ENCODE data around the gene NOC2L. TPM values are rescaled to one million over a fixed set of nuclear protein-coding genes. Genes with fewer than 3 reads are reported as not detected.
"Not testable (repeated sequence)": the region's sequence is repeated elsewhere in the genome, so short reads cannot be mapped to it uniquely, and the experiment has no call there.

NOC2L gene
- total RNA-seq, 1 donor from 2014 or later: 95.6 TPM

DNA sequence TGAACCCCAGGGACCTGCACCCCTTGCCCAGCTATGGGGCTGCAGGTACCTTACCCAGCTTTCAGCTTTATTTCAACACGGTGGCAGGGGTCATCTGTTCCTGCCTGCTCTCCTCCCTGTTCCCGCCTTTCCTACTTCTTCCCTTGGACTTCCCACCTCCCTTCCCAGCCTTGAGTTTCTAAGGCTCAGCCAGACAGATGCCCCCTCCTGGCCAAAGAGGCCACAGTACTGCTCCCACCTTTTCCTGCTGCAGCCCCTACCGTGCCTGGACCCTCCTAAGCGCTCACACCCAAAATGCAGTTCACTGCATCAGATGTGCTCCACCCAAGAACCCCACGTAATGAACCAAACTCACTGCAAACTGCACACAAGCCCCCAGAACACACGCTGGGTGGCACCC lies 7.7 kb downstream of the NOC2L start:
- no peak for DNase-seq (ENCODE audit: low read depth)
- TF ChIP-seq, protein P1, sequence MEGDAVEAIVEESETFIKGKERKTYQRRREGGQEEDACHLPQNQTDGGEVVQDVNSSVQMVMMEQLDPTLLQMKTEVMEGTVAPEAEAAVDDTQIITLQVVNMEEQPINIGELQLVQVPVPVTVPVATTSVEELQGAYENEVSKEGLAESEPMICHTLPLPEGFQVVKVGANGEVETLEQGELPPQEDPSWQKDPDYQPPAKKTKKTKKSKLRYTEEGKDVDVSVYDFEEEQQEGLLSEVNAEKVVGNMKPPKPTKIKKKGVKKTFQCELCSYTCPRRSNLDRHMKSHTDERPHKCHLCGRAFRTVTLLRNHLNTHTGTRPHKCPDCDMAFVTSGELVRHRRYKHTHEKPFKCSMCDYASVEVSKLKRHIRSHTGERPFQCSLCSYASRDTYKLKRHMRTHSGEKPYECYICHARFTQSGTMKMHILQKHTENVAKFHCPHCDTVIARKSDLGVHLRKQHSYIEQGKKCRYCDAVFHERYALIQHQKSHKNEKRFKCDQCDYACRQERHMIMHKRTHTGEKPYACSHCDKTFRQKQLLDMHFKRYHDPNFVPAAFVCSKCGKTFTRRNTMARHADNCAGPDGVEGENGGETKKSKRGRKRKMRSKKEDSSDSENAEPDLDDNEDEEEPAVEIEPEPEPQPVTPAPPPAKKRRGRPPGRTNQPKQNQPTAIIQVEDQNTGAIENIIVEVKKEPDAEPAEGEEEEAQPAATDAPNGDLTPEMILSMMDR (IDR thresholded peaks at IDR 0.05; ENCODE audit: insufficient read depth, low read length, poor library complexity, severe bottlenecking): peak; percentile 37
- peaks cover 3% of the 10 kb centered on the region for H3K36me3 ChIP-seq (ENCODE audit: control insufficient read depth, insufficient read depth, low read length)
- H3K4me3 ChIP-seq (ENCODE audit: low read depth, low read length): no peak overlapping the region
- no peaks in the 10 kb centered on the region for H3K27me3 ChIP-seq (ENCODE audit: control insufficient read depth, insufficient read depth, low read length)

DNA sequence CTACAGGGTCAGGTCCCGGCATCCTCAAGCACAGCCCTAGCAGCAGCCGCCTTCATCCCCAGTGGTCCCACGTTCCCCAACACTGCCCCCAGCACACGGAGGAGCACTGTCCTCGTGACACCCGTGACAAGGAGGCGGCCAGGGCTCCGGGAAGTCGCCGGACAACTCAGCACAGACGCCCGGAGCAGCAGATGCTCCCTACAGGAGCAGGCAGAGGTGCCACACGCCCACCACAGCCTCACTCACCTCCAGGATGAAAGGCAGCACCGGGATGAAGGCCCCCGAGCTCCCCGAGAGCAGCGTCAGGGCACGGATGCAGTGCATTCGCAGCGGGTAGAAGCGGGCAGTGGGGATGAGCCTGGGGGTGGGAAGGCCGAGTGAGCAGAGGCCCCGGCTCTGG lies 8.2 kb downstream of the NOC2L start:
- no peak for DNase-seq (ENCODE audit: low read depth)
- Histone ChIP-seq H3K27me3 (ENCODE audit: control insufficient read depth, insufficient read depth, low read length) (no peaks in the 10 kb centered on the region), H3K36me3 (ENCODE audit: control insufficient read depth, insufficient read depth, low read length) (peaks cover 3% of the 10 kb centered on the region), H3K4me3 (ENCODE audit: low read depth, low read length) (no peak overlapping the region)
- TF ChIP-seq, protein P1 (IDR thresholded peaks at IDR 0.05; ENCODE audit: insufficient read depth, low read length, poor library complexity, severe bottlenecking): no peak

DNA sequence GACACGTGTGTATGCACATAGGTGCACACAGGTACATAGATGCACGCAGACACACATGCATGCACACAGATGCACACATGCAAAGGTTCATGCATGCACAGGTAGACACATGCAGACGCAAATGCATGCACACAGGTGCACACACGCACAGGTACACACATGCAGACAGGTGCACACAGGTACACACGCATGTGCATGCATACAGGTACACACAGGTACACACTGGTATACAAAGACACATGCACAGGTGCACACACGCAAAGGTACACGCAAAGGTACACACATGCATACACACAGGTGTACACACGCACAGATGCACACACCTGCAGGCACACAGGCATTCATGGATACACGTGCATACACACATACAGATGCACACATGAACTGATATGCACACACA lies 8.8 kb downstream of the NOC2L start:
- DNase-seq (ENCODE audit: low read depth): no peak
- peaks cover 3% of the 10 kb centered on the region for H3K36me3 ChIP-seq (ENCODE audit: control insufficient read depth, insufficient read depth, low read length)
- H3K27me3 ChIP-seq (ENCODE audit: control insufficient read depth, insufficient read depth, low read length): no peaks in the 10 kb centered on the region
- TF ChIP-seq, protein P1 (IDR thresholded peaks at IDR 0.05; ENCODE audit: insufficient read depth, low read length, poor library complexity, severe bottlenecking): no peak
- no peak overlapping the region for H3K4me3 ChIP-seq (ENCODE audit: low read depth, low read length)

DNA sequence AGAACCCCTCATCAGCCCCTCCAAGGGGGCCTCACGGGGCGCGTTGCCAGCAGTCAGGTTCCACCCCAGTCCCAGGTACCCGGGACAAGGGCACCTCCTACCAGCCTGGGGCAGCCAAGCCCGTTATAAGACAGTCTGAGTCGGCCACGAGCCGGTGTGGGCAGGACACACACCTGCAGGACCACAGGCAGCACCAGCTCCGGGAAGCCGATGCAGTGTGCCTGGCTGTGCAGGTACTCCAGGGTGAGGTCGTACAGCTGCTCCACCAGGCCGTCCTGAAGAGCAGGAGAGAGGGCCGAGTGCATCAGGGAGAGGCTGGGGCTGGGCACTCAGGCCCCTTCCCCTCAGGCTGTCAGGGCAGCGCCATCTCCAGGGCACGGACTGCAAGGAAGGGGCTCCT lies 11.1 kb downstream of the NOC2L start:
- H3K4me3 ChIP-seq (ENCODE audit: low read depth, low read length): no peak overlapping the region
- no peak for DNase-seq (ENCODE audit: low read depth)
- TF ChIP-seq, protein P1 (IDR thresholded peaks at IDR 0.05; ENCODE audit: insufficient read depth, low read length, poor library complexity, severe bottlenecking): no peak
- H3K27me3 ChIP-seq (ENCODE audit: control insufficient read depth, insufficient read depth, low read length): peaks cover under 1% of the 10 kb centered on the region
- H3K36me3 ChIP-seq (ENCODE audit: control insufficient read depth, insufficient read depth, low read length): peaks cover 3% of the 10 kb centered on the region

DNA sequence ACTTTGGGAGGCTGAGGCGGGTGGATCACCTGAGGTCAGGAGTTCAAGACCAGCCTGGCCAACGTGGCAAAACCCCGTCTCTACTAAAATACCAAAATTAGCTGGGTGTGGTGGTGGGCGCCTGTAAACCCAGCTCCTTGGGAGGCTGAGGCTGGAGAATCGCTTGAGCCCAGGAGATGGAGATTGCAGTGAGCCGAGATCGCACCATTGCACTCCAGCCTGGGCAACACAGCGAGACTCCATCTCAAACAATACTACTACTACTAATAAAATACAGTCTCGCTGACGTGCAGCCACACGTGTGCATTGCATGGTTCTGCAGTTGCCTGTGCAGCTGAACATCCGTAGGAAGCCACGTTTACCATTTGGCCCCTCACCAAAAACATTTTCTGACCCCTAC lies 12.2 kb downstream of the NOC2L start:
- H3K4me3 ChIP-seq (ENCODE audit: low read depth, low read length); H3K36me3 ChIP-seq (ENCODE audit: control insufficient read depth, insufficient read depth, low read length); H3K27me3 ChIP-seq (ENCODE audit: control insufficient read depth, insufficient read depth, low read length); DNase-seq (ENCODE audit: low read depth): not testable (repeated sequence)

DNA sequence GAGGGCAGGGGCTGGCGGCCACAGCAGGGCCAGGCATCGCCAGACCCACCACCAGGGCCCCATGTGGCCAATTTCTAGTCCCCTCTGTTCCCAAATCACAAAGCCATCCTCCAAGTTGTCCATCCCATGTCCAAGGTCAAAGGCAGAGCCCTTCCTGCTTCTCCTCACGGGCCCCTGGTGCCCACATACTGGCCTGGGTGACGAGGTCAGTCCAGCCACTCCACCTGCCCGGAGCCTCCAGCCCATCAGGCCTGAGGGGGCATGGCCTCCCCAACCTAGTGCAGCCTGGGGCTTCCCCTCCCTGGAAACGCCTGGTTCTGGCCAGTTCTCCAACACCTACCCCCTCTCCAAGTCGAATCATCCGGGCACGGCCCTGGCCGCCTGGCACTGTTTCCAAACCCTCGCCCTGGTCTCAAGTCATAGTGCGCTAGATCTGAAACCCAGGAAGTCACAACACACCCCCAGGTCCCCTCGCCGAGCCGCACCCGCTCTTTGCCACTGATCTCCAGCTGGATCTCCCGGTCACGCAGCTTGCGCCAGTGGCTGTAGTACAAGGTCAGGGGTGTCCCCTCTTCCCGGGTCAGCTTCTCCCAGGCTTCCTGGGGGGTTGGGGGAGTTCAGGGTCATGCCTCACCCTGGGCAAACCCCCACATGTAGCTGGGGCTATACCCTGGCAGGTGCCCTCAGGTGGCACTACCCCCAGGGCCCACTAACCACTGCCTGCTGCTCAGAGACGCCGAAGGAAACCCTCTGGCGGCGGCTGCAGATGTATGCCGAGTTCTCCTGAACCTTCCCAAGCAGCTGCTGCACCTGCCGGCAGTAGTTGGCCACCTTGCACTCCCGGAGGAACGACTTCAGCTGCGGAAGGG lies 13.1 kb downstream of the NOC2L start:
- Histone ChIP-seq H3K27me3 (ENCODE audit: control insufficient read depth, insufficient read depth, low read length) (peaks cover 7% of the 10 kb centered on the region), H3K4me3 (ENCODE audit: low read depth, low read length) (no peak overlapping the region), H3K36me3 (ENCODE audit: control insufficient read depth, insufficient read depth, low read length) (peaks cover 3% of the 10 kb centered on the region)
- no peak for DNase-seq (ENCODE audit: low read depth)
- TF ChIP-seq, protein P1 (IDR thresholded peaks at IDR 0.05; ENCODE audit: insufficient read depth, low read length, poor library complexity, severe bottlenecking): no peak
